Mesothelial cell of epicardium (in vitro differentiated cells): ENCODE data around the gene JCAD. TPM values are rescaled to one million over a fixed set of nuclear protein-coding genes. Genes with fewer than 3 reads are reported as not detected.

Experiments used
- DNase-seq, 2 experiments: peaks; one replicate each; pipeline ENCODE4 v3.0.0; 2021; ENCODE audit warnings: low spot score in 2 of 2; ENCODE audit not compliant: unreplicated experiment in 2 of 2
- H3K27ac Mint-ChIP-seq: 2 replicates; pipeline ENCODE4 v1.8.0; 2021; ENCODE audit warnings: mixed read lengths
- H3K27me3 Mint-ChIP-seq: 2 replicates; pipeline ENCODE4 v1.8.0; 2021; ENCODE audit warnings: low read depth, mixed read lengths
- H3K36me3 Mint-ChIP-seq: 2 replicates; pipeline ENCODE4 v1.8.0; 2021; ENCODE audit warnings: mixed read lengths
- H3K4me1 Mint-ChIP-seq: 2 replicates; pipeline ENCODE4 v1.8.0; 2021; ENCODE audit warnings: mixed read lengths
- H3K4me3 Mint-ChIP-seq: 2 replicates; pipeline ENCODE4 v1.8.0; 2021; ENCODE audit warnings: mild to moderate bottlenecking, moderate library complexity, mixed read lengths
- H3K9me3 Mint-ChIP-seq: 2 replicates; pipeline ENCODE4 v1.8.0; 2021; ENCODE audit warnings: mixed read lengths
- CTCF ChIP-seq: fragments of 200-600 bp; sonication (generic); IDR thresholded peaks from one replicate; pipeline ENCODE4 v1.5.0; 2021; ENCODE audit warnings: antibody characterized with exemption; ENCODE audit not compliant: unreplicated experiment
- total RNA-seq: library from RNA; stranded (reverse); gene quantifications from 3 replicates; pipeline ENCODE4 v1.2.1, GENCODE V29; 2021

JCAD gene
- total RNA-seq, 1 donor from 2014 or later = 21.5 TPM

DNA sequence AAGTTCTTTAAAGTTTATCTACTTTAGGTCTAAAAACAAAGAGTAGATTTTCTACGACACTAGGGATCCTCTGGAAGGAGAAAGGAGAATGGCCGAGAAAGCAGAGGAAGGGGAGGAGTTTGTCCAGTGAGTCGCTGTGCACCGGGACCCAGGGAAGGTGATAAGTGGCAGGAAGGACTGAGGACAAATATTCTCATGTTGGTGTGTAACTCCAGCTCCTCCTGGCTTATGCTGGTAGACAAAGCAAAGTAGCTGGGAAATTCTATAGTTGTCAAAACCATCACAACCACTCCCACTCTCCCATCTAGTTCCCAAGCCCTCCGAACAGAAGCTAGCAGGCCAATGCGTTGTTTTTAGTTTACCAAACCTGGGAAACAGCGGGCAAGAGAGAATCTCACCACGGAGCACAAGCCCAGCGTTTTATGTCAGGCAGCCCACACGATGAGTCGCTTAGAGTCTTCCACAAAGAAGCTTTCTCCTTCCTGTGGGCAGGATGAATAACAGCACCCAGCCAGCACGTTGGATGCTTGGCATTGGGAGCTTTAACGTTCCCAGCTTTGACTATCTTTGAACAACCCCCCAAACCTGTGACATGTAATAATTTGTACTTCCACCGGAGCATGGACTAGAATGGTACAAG is 32.9 kb upstream of the JCAD start:
- Mint-ChIP-seq H3K27ac (no peak overlapping the region), H3K4me3 (no peak overlapping the region)
- no peak for DNase-seq

DNA sequence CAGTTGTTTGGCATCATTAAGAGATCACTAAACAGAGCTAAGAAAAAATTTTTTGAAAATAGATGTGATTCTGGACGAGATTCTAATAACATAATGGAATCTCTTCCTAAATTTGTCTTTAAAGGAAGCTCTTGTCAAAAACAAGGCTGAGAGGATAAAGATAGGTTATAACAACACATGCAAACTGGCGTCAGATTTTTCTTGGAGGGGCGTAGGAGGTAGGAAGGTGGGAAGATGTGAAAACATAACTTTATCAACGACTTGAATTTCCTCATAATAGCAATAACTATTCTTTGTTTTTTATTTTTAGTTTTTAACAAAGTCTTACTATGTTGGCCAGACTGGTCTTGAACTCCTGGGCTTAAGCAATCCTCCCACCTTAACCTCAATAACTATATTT is 31.8 kb upstream of the JCAD start:
- Mint-ChIP-seq H3K27me3 (no peaks in the 10 kb centered on the region), H3K36me3 (no peaks in the 10 kb centered on the region), H3K27ac (no peak overlapping the region), H3K4me3 (no peak overlapping the region), H3K9me3 (no peaks in the 10 kb centered on the region), H3K4me1 (peaks cover 22% of the 10 kb centered on the region)
- no peak for TF ChIP-seq CTCF
- DNase-seq = no peak

More for the DNA sequence above, 32.9 kb upstream of the JCAD start:
- no peak for TF ChIP-seq CTCF
- no peaks in the 10 kb centered on the region for H3K9me3 Mint-ChIP-seq
- peaks cover 22% of the 10 kb centered on the region for H3K4me1 Mint-ChIP-seq
- H3K36me3 Mint-ChIP-seq = no peaks in the 10 kb centered on the region
- no peaks in the 10 kb centered on the region for H3K27me3 Mint-ChIP-seq

DNA sequence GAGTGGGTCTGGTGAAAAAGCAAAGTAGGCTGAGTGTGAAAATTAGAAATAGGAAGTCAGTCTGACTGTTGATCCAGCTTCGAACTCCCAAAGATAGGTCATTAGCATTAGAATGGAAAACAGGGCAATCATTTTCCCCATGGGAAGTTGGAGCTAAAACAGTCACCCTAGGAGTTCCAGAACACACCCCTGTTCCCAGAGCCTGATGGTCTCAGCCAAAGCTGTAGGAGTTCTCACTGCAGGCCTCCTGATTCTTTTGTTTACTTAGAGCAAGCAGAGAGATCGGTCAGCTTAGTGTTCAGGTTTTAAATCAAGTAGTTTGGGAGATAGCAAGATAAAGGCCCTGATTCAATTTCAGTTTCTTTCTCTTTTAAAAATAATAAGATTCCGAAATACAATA is 28.8 kb upstream of the JCAD start:
- Mint-ChIP-seq H3K4me1 (peaks cover 20% of the 10 kb centered on the region), H3K4me3 (no peak overlapping the region), H3K9me3 (no peaks in the 10 kb centered on the region), H3K27ac (peak overlapping the region; percentile 30), H3K36me3 (no peaks in the 10 kb centered on the region), H3K27me3 (no peaks in the 10 kb centered on the region)
- no peak for DNase-seq
- TF ChIP-seq CTCF = no peak

DNA sequence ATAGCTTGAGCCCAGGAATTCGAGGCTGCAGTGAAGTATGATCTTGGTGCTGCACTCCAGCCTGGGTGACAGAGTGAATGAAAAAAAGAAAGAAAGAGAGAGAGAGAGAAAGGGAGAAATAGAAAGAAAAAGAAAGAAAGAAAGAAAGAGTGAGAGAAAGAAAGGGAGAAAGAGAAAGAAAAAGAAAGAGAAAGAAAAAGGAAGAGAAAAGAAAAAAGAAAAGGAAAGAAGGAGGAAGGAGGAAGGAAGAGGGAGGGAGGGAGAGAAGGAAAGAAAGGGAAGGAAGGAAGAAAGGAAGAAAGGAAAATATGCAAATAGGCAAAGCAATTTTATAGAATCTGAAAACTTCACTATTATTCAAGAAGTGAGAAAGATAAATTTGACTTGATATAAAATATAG is 24.5 kb upstream of the JCAD start:
- no peak for DNase-seq
- Mint-ChIP-seq H3K36me3 (peaks cover 2% of the 10 kb centered on the region), H3K4me3 (no peak overlapping the region), H3K27me3 (no peaks in the 10 kb centered on the region), H3K9me3 (peaks cover 3% of the 10 kb centered on the region), H3K4me1 (peaks cover 8% of the 10 kb centered on the region), H3K27ac (no peak overlapping the region)
- no peak for TF ChIP-seq CTCF

DNA sequence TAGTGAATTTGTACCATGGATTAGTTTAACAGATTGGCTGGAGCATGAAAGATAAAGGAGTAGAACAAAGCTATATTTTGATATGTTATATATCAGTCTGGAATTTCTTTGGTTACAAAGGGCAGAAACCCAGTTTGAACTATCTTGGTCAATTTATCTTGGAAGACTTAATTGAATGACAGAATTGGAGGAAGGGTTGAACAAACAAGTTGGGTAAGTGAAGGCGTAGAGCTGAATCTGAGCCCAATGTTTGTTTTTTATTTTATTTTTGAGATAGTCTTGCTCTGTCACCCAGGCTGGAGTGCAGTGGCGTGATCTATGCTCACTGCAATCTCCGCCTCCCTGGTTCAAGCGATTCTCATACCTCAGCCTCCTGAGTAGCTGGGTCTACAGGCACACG is 21.8 kb upstream of the JCAD start:
- no peak for DNase-seq
- Mint-ChIP-seq H3K9me3 (peaks cover 3% of the 10 kb centered on the region), H3K27me3 (peaks cover 2% of the 10 kb centered on the region), H3K4me1 (no peaks in the 10 kb centered on the region), H3K4me3 (no peak overlapping the region), H3K36me3 (peaks cover 2% of the 10 kb centered on the region), H3K27ac (no peak overlapping the region)
- TF ChIP-seq CTCF = no peak

- Mint-ChIP-seq H3K27me3 (peaks cover 4% of the 10 kb centered on the region), H3K4me1 (no peaks in the 10 kb centered on the region), H3K27ac (no peak overlapping the region), H3K9me3 (peaks cover 3% of the 10 kb centered on the region), H3K4me3 (no peak overlapping the region), H3K36me3 (peaks cover 2% of the 10 kb centered on the region)
- DNase-seq = no peak
- TF ChIP-seq CTCF = no peak
These were observed 20.8 kb upstream of the JCAD start for GRCh38 chr10:30080161-30080560.
